Gastrocnemius medialis (tissue), 4 donors: ENCODE results near the gene GABBR2. TPM values are rescaled to one million over a fixed set of nuclear protein-coding genes. Genes with fewer than 3 reads are reported as not detected.

Source experiments
- ATAC-seq, 2 donors: fragments of 150-250 bp; one replicate each; pipeline ENCODE4 v1.9.1; 2016
- DNase-seq, 2 donors: peaks; one replicate each; pipeline ENCODE4 v3.0.0-alpha.2; 2019
- H3K27ac ChIP-seq, 4 donors: fragments of 200-600 bp; sonication (generic); 1 replicate in 1 of 4; 2 replicates in 3 of 4; pipeline ENCODE4 v1.5.1; 2016 to 2018; ENCODE audit warnings: mild to moderate bottlenecking in 2 of 4, moderate library complexity in 1 of 4
- H3K27me3 ChIP-seq, 3 donors: fragments of 200-600 bp; sonication (generic) in 2 of 3; 1 replicate in 1 of 3; 2 replicates in 2 of 3; pipeline versions ENCODE4 v1.5.1 to v1.6.0; 2016 to 2019; ENCODE audit warnings: mild to moderate bottlenecking in 1 of 3, moderate library complexity in 1 of 3
- H3K36me3 ChIP-seq, 2 donors: fragments of 200-600 bp; sonication (generic) in 1 of 2; one replicate each; pipeline ENCODE4 v1.5.1; 2017 to 2018
- H3K4me1 ChIP-seq, 2 donors: fragments of 200-600 bp; sonication (generic) in 1 of 2; one replicate each; pipeline ENCODE4 v1.5.1; 2016 to 2017; ENCODE audit warnings: mild to moderate bottlenecking in 2 of 2
- H3K4me3 ChIP-seq, 4 donors: fragments of 200-600 bp; sonication (generic) in 3 of 4; 1 replicate in 1 of 4; 2 replicates in 3 of 4; pipeline ENCODE4 v1.5.1; 2016 to 2019; ENCODE audit warnings: mild to moderate bottlenecking in 2 of 4
- H3K9me3 ChIP-seq, 3 donors: fragments of 200-600 bp; sonication (generic) in 2 of 3; 1 replicate in 1 of 3; 2 replicates in 2 of 3; pipeline ENCODE4 v1.5.1; 2016 to 2019
- CTCF ChIP-seq, 5 experiments: fragments of 450-650 bp in 3 of 5; fragments of 200-600 bp in 2 of 5; sonication (generic) in 2 of 5; IDR thresholded peaks in 4 of 5; conservative IDR thresholded peaks in 1 of 5; 1 replicate in 4 of 5; 2 replicates in 1 of 5; pipeline ENCODE4 v1.5.1; 2016 to 2019; ENCODE audit warnings: antibody characterized with exemption in 5 of 5, mild to moderate bottlenecking in 3 of 5, moderate library complexity in 3 of 5
- POLR2A ChIP-seq, 2 donors: fragments of 450-650 bp; IDR thresholded peaks; one replicate each; pipeline ENCODE4 v1.6.1; 2017; ENCODE audit warnings: antibody characterized with exemption in 2 of 2, mild to moderate bottlenecking in 2 of 2, moderate library complexity in 2 of 2
- in situ Hi-C, 4 donors: fragments of 200-750 bp; cut with MboI; loops; one replicate each; pipeline versions ENCODE4 v1.15.0 to v1.8.0; 2017; ENCODE audit warnings: low sequenced_read_pairs in 4 of 4
- intact Hi-C: fragments of 100-400 bp; cut with DNase I; formaldehyde crosslinking; loops from one replicate; pipeline ENCODE4 v1.15.1; 2023; ENCODE audit warnings: low total_unique reads
- total RNA-seq, 4 donors: library from RNA; depleted of rRNA; stranded (reverse); fragments of >200 nt; gene quantifications; one replicate each; pipeline versions ENCODE4 v1.1.0 to v1.2.3, GENCODE V29; 2016

Gene GABBR2
- total RNA-seq, 4 donors from 2014 or later: 0.46 to 0.80 TPM; not detected in 2

- H3K4me1 ChIP-seq: no peaks in the 10 kb centered on the region
- H3K9me3 ChIP-seq: no peaks in the 10 kb centered on the region
- DNase-seq (no peak), ATAC-seq (no peak)
- in situ Hi-C loops: no loop called here
- intact Hi-C loops: no loop called here
- no peak for TF ChIP-seq POLR2A (IDR thresholded peaks at IDR 0.05)
- TF ChIP-seq CTCF (IDR thresholded peaks at IDR 0.05 in 4 of 5, conservative IDR thresholded peaks at IDR 0.05 in 1 of 5): no peak
- H3K27me3 ChIP-seq: no peaks in the 10 kb centered on the region
- no peak overlapping the region for H3K27ac ChIP-seq
- H3K36me3 ChIP-seq: no peaks in the 10 kb centered on the region
- no peak overlapping the region for H3K4me3 ChIP-seq
Observed at GRCh38 chr9:98413084-98413483, 295.7 kb downstream of the GABBR2 start.

- TF ChIP-seq POLR2A (IDR thresholded peaks at IDR 0.05): no peak
- TF ChIP-seq CTCF (IDR thresholded peaks at IDR 0.05 in 4 of 5, conservative IDR thresholded peaks at IDR 0.05 in 1 of 5): no peak
- H3K27ac ChIP-seq: peak overlapping the region in 2 of 4 donors; percentile 18 to 35
Observed at GRCh38 chr9:98412101-98412842, 296.5 kb downstream of the GABBR2 start.

GRCh38 chr9:98410185-98410697 is 298.5 kb downstream of the GABBR2 start:
- Histone ChIP-seq H3K9me3 (no peaks in the 10 kb centered on the region), H3K27me3 (no peaks in the 10 kb centered on the region), H3K4me3 (no peak overlapping the region), H3K27ac (no peak overlapping the region), H3K36me3 (no peaks in the 10 kb centered on the region), H3K4me1 (no peaks in the 10 kb centered on the region)
- DNase-seq (no peak), ATAC-seq (no peak)
- in situ Hi-C loops: no loop called here
- intact Hi-C loops: no loop called here
- TF ChIP-seq POLR2A (IDR thresholded peaks at IDR 0.05) (no peak), CTCF (IDR thresholded peaks at IDR 0.05 in 4 of 5, conservative IDR thresholded peaks at IDR 0.05 in 1 of 5) (peak in 1 of 5 experiments; percentile 16)

More at GRCh38 chr9:98412101-98412842, 296.5 kb downstream of the GABBR2 start:
- H3K9me3 ChIP-seq: no peaks in the 10 kb centered on the region
- H3K4me3 ChIP-seq: no peak overlapping the region
- intact Hi-C loops: no loop called here
- no peaks in the 10 kb centered on the region for H3K36me3 ChIP-seq
- in situ Hi-C loops: no loop called here
- H3K27me3 ChIP-seq: no peaks in the 10 kb centered on the region
- DNase-seq (no peak), ATAC-seq (no peak)
- H3K4me1 ChIP-seq: no peaks in the 10 kb centered on the region

GRCh38 chr9:98409719-98410118 is 299.0 kb downstream of the GABBR2 start:
- Histone ChIP-seq H3K27me3 (no peaks in the 10 kb centered on the region), H3K36me3 (no peaks in the 10 kb centered on the region), H3K9me3 (no peaks in the 10 kb centered on the region), H3K27ac (no peak overlapping the region), H3K4me1 (no peaks in the 10 kb centered on the region), H3K4me3 (no peak overlapping the region)
- no peak for TF ChIP-seq CTCF (IDR thresholded peaks at IDR 0.05 in 4 of 5, conservative IDR thresholded peaks at IDR 0.05 in 1 of 5)
- TF ChIP-seq POLR2A (IDR thresholded peaks at IDR 0.05): no peak
- intact Hi-C loops (no loop called here), in situ Hi-C loops (no loop called here)
- no peak for DNase-seq
- ATAC-seq: no peak
